ENCODE data around the gene CAPN15.

DNA sequence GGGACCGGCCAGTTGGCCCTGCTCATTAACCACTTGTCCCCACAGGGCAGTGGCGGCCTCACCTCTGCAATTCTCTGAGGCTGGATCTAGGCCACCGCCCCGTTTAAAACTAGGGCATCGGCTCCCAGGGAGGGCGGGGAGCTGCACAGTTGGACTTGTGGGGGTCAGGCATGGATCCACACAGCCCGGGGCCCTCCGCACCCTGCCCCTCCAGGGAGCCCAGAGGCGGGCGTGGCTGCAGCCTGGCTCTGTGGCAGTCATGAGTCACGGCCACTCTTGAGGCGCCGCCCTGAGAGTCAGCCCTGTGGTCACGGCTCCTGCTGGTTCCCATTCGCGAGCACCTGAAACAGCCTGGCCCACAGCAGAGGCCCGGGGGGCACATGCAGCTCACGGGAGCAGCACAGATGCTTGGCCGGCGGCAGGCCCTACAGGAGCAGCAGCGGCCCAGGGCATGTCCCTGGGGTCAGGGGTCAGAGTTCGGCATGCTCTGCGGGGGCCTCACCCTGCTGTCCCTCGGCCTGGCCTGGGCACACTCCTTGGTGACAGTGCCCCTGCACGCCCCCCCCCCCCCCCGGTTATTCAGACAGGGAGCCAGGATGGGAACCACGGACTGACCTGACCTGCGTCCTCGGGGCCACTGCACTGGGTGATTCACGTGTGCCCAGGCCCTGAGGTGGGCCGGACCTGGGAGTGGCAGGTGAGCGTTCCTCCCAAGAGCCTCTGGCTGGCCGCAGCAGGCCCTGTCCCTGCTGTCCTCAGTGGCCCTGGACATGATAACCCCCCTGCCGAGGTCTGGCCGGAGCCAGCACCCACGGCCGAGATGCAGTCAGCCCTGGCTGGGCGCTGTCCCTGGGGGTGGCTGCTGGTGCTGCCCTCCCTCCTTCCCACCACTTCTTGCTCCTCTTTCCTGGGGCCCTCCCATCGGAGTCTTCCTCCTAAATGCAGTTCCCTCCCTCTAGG lies 8.2 kb downstream of the CAPN15 start:
- no peak for TF ChIP-seq CTCF (IDR thresholded peaks at IDR 0.05)
- TF ChIP-seq MAX (IDR thresholded peaks at IDR 0.05; ENCODE audit: low read depth) = no peak
- no peak for TF ChIP-seq ELF1 (IDR thresholded peaks at IDR 0.05)
- no peak for TF ChIP-seq NFIC (IDR thresholded peaks at IDR 0.05; ENCODE audit: borderline replicate concordance)
- TF ChIP-seq YY1 (IDR thresholded peaks at IDR 0.05; ENCODE audit: low read depth) = no peak
- TF ChIP-seq TAF1 (IDR thresholded peaks at IDR 0.05; ENCODE audit: borderline replicate concordance, low read depth, low read length) = no peak
- TF ChIP-seq, protein P1, sequence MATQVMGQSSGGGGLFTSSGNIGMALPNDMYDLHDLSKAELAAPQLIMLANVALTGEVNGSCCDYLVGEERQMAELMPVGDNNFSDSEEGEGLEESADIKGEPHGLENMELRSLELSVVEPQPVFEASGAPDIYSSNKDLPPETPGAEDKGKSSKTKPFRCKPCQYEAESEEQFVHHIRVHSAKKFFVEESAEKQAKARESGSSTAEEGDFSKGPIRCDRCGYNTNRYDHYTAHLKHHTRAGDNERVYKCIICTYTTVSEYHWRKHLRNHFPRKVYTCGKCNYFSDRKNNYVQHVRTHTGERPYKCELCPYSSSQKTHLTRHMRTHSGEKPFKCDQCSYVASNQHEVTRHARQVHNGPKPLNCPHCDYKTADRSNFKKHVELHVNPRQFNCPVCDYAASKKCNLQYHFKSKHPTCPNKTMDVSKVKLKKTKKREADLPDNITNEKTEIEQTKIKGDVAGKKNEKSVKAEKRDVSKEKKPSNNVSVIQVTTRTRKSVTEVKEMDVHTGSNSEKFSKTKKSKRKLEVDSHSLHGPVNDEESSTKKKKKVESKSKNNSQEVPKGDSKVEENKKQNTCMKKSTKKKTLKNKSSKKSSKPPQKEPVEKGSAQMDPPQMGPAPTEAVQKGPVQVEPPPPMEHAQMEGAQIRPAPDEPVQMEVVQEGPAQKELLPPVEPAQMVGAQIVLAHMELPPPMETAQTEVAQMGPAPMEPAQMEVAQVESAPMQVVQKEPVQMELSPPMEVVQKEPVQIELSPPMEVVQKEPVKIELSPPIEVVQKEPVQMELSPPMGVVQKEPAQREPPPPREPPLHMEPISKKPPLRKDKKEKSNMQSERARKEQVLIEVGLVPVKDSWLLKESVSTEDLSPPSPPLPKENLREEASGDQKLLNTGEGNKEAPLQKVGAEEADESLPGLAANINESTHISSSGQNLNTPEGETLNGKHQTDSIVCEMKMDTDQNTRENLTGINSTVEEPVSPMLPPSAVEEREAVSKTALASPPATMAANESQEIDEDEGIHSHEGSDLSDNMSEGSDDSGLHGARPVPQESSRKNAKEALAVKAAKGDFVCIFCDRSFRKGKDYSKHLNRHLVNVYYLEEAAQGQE (IDR thresholded peaks at IDR 0.05; ENCODE audit: low read depth, low read length) = no peak
- TF ChIP-seq POLR2AphosphoS5 (IDR thresholded peaks at IDR 0.05; ENCODE audit: low read depth, low read length) = no peak
- TF ChIP-seq TEAD4 (IDR thresholded peaks at IDR 0.05; ENCODE audit: borderline replicate concordance, insufficient read depth) = no peak

Measured in SK-N-SH (cell line).